Pancreas (tissue), 10 donors: ENCODE results near the gene FSTL4. TPM values are rescaled to one million over a fixed set of nuclear protein-coding genes. Genes with fewer than 3 reads are reported as not detected.

ENCODE experiments used
- ATAC-seq, 4 donors: fragments of 200-7000 bp; cut with Tn5 transposase; one replicate each; pipeline versions ENCODE4 v1.8.0 to v1.9.1; 2020; ENCODE audit warnings: mild to moderate bottlenecking in 4 of 4, moderate library complexity in 4 of 4
- DNase-seq, 6 donors: peaks; one replicate each; pipeline ENCODE4 v3.0.0-alpha.2; 2020
- FAIRE-seq: peaks from 2 replicates; lab custom pipeline; 2012; peaks lifted over from hg19 to GRCh38; lab: Jason Lieb, UNC
- H3K27ac ChIP-seq, 4 donors: fragments of 200-600 bp; sonication (generic); 1 replicate in 3 of 4; 2 replicates in 1 of 4; pipeline versions ENCODE4 v1.5.0 to v1.8.0; 2020
- H3K27me3 ChIP-seq, 4 donors: fragments of 200-600 bp; one replicate each; pipeline ENCODE4 v1.8.0; 2021
- H3K36me3 ChIP-seq, 3 donors: fragments of 200-600 bp; sonication (generic) in 1 of 3; one replicate each; pipeline versions ENCODE4 v1.5.0 to v1.8.0; 2020 to 2021
- H3K4me1 ChIP-seq, 3 donors: fragments of 200-600 bp; one replicate each; pipeline ENCODE4 v1.8.0; 2021
- H3K4me3 ChIP-seq, 4 donors: fragments of 200-600 bp; sonication (generic) in 2 of 4; one replicate each; pipeline versions ENCODE4 v1.5.0 to v1.8.0; 2020 to 2021
- H3K9me3 ChIP-seq, 4 donors: fragments of 200-600 bp; one replicate each; pipeline ENCODE4 v1.8.0; 2021
- WGBS, 2 donors: extraction: QIAGEN DNeasy Blood & Tissue Kit; methylation state at CpG; one replicate each; pipeline ENCODE4 v1.1.7; 2013; 5-methylcytosine and 5-hydroxymethylcytosine counted together
- intact Hi-C, 3 donors: fragments of 100-400 bp; cut with DNase I; formaldehyde crosslinking; loops; one replicate each; pipeline versions ENCODE4 v1.11.1 to v1.14.2; 2022
- polyA plus RNA-seq, 2 donors: library from polyadenylated mRNA; stranded (reverse); fragments of 200-250 nt; gene quantifications; one replicate each; pipeline ENCODE4 v1.2.3, GENCODE V29; 2013
- total RNA-seq, 6 donors: library from RNA; stranded (reverse); fragmentation: NEBNext Ultra II Directional in 4 of 6; extraction: Animal tissue kit (Norgen Biotek cat#: 25700) in 4 of 6; gene quantifications; one replicate each; pipeline versions ENCODE4 v1.2.1 to v1.2.4, GENCODE V29; 2021 to 2023
- TF ChIP-seq, protein P1 (sequence below), 4 donors: fragments of 200-600 bp; sonication (generic) in 3 of 4; IDR thresholded peaks; one replicate each; pipeline versions ENCODE4 v1.5.0 to v1.8.0; 2021; ENCODE audit warnings: antibody characterized with exemption in 4 of 4
- donor health status: healthy with polysubstance abuse.
- donor health status: DM: no; HTN: no; CAD: no; lungs with moderate emphysema.
- donor health status: DM: no; HTN: no; CAD: no.
- donor health status: control.
- donor health status: control.
- donor health status: Bipolar disorder and iron deficiency.
- donor health status: DM: yes; HTN: yes; CAD: no.
- donor health status: DM: no; HTN: no; CAD: no.
- donor health status: DM: no; HTN: no; CAD: no.
- donor health status: DM: yes; HTN: yes; CAD: no.

The FSTL4 gene
- total and polyA plus RNA-seq, 8 donors, result 0.68 to 2.4 (median 1.4) TPM

DNA sequence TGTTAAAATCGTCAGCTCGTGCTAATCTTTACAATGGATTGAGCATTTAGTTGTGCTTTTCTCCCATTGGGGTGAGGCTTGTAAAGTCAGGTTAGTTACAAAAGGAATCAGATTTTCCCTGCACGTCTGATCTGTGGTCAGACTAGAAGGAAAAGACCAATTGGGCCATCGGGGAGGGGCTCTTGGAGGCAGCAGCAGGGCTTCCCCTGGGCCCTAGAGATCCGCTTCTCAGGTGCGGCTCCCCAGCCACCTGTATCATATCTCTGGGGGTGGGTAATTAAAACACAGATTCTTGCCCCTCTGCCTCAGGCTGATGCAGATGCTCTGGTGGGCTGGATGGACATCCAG is 360.2 kb downstream of the FSTL4 start:
- no peaks in the 10 kb centered on the region for H3K36me3 ChIP-seq
- H3K4me1 ChIP-seq, result no peaks in the 10 kb centered on the region
- 64 to 69% methylated on average over 6 of the region's 6 CpGs for WGBS, 2 donors
- intact Hi-C loops, result no loop called here
- H3K27me3 ChIP-seq, result no peaks in the 10 kb centered on the region
- TF ChIP-seq, protein P1, sequence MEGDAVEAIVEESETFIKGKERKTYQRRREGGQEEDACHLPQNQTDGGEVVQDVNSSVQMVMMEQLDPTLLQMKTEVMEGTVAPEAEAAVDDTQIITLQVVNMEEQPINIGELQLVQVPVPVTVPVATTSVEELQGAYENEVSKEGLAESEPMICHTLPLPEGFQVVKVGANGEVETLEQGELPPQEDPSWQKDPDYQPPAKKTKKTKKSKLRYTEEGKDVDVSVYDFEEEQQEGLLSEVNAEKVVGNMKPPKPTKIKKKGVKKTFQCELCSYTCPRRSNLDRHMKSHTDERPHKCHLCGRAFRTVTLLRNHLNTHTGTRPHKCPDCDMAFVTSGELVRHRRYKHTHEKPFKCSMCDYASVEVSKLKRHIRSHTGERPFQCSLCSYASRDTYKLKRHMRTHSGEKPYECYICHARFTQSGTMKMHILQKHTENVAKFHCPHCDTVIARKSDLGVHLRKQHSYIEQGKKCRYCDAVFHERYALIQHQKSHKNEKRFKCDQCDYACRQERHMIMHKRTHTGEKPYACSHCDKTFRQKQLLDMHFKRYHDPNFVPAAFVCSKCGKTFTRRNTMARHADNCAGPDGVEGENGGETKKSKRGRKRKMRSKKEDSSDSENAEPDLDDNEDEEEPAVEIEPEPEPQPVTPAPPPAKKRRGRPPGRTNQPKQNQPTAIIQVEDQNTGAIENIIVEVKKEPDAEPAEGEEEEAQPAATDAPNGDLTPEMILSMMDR (IDR thresholded peaks at IDR 0.05), result no peak
- DNase-seq (no peak), ATAC-seq (no peak), FAIRE-seq (no peak)
- H3K4me3 ChIP-seq, result no peak overlapping the region
- no peaks in the 10 kb centered on the region for H3K9me3 ChIP-seq
- no peak overlapping the region for H3K27ac ChIP-seq

DNA sequence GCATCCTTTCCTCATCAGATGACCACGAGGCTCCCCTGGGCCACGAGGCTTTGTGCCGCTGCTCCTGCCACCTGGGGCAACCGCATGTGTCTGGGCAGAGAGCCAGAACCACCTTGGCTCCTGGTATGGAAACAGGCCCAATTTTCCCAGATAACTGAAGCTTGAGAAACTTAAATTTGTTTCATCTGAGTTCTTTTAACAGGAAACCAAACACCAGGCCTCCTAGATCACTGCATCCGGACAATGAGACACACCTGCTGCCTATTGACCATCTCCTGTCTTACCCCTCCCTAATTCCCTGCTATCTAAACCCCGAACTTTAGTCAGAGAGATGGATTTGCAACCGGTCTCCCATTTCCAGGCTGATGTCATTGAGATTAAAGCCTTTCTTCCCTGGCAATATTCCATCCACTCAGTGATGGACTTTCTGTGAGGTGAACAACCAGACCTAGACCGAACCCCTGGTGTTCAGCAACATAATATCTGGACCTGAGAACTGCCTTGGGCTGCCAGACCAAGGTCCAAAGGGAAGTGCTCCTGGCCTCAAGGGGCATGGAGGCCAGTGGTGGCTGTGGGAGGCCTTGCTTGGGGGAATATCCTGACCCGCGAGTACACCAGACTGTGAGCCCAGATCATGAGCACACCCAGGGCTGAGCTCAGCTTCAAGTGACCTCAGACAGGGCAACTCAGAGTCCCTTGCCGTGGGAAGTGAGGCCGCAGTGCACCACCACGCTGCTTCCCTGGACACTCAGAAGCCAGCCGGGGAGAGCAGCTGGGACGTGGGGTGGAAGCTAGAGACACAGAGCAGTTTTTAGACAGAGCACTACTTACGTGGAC is 360.8 kb downstream of the FSTL4 start:
- no peak for FAIRE-seq
- WGBS, 2 donors, result 51 to 54% methylated on average over 16 of the region's 16 CpGs
- peak; percentile 56 to 83 (median 68) for DNase-seq

DNA sequence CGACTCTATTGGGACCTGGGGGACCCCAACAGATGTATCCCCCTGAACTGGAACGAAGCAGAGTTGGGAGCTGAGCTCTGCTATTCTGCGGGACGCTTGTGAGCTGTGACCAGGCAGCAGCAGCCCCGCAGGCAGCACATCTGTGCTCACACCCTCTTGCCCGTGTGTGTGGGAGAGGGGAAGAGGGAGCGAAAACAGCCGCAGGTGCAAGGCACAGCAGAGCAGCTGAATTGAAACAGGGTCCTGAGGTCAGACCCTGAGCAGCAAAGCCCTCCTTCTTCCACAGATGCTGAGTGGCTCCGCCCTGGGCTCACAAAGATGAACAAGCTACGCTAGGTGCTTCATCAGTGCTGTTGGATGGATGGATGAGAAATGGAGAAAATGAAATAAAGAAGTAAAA is 361.8 kb downstream of the FSTL4 start:
- no peaks in the 10 kb centered on the region for H3K9me3 ChIP-seq

More for the DNA sequence above, 360.8 kb downstream of the FSTL4 start:
- no peaks in the 10 kb centered on the region for H3K9me3 ChIP-seq
- ATAC-seq, result peak; percentile 58 to 81 (median 66)
- intact Hi-C loops, result no loop called here
- H3K27me3 ChIP-seq, result no peaks in the 10 kb centered on the region
- no peak overlapping the region for H3K4me3 ChIP-seq
- no peaks in the 10 kb centered on the region for H3K36me3 ChIP-seq
- TF ChIP-seq, protein P1 (IDR thresholded peaks at IDR 0.05), result no peak
- H3K27ac ChIP-seq, result no peak overlapping the region
- no peaks in the 10 kb centered on the region for H3K4me1 ChIP-seq

DNA sequence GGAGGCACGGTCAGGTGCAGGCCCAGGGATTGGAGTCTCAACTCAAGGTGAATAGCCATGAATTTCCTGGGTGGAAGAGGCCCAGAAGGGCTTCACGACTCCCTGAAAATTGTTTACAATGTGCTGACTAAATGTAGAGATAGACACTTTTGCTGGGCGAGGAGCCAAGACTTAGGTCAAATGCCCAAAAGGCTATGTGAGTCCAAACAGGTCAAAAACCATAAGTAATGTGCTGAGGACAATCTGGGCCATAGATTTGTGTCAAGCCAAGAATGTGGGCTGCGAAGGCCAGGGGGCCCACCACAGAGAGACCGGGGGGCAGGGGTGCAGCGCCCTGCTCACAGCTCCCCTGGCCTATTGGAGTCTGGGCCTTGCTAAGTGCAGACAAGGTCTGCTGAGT is 362.7 kb downstream of the FSTL4 start:
- 77 to 82% methylated on average over 6 of the region's 6 CpGs for WGBS, 2 donors

More for the DNA sequence above, 361.8 kb downstream of the FSTL4 start:
- Histone ChIP-seq H3K4me1 (no peaks in the 10 kb centered on the region), H3K27me3 (no peaks in the 10 kb centered on the region), H3K36me3 (no peaks in the 10 kb centered on the region), H3K4me3 (no peak overlapping the region), H3K27ac (no peak overlapping the region)
- TF ChIP-seq, protein P1 (IDR thresholded peaks at IDR 0.05), result no peak
- 89 to 92% methylated on average over 10 of the region's 10 CpGs for WGBS, 2 donors
- intact Hi-C loops, result no loop called here
- DNase-seq, result no peak
- FAIRE-seq, result no peak
- ATAC-seq, result no peak

More for the DNA sequence above, 362.7 kb downstream of the FSTL4 start:
- no peak for DNase-seq
- Histone ChIP-seq H3K27me3 (no peaks in the 10 kb centered on the region), H3K4me3 (no peak overlapping the region), H3K27ac (no peak overlapping the region), H3K4me1 (no peaks in the 10 kb centered on the region), H3K9me3 (no peaks in the 10 kb centered on the region), H3K36me3 (no peaks in the 10 kb centered on the region)
- no peak for FAIRE-seq
- no peak for ATAC-seq
- TF ChIP-seq, protein P1 (IDR thresholded peaks at IDR 0.05), result no peak
- intact Hi-C loops, result no loop called here
